ENCODE measurements around the gene GIPC2. TPM values are rescaled to one million over a fixed set of nuclear protein-coding genes. Genes with fewer than 3 reads are reported as not detected.
"Not testable (repeated sequence)": the region's sequence is repeated elsewhere in the genome, so short reads cannot be mapped to it uniquely, and the experiment has no call there.

The GIPC2 gene
- polyA plus RNA-seq, 12 donors, result 1.0 to 9.8 (median 1.6) TPM; not detected in 1

GRCh38 chr1:78064886-78065285 is 19.1 kb downstream of the GIPC2 start:
- not testable (repeated sequence) for DNase-seq

GRCh38 chr1:78068681-78069283 is 23.0 kb downstream of the GIPC2 start:
- DNase-seq, result no peak

- DNase-seq, result no peak
These were observed 24.0 kb downstream of the GIPC2 start for GRCh38 chr1:78069784-78070183.

- DNase-seq, result no peak
These were observed 24.4 kb downstream of the GIPC2 start for GRCh38 chr1:78070210-78070609.

- no peak for DNase-seq
These were observed 25.0 kb downstream of the GIPC2 start for GRCh38 chr1:78070758-78071157.

- no peak for DNase-seq
These were observed 25.9 kb downstream of the GIPC2 start for GRCh38 chr1:78071696-78072095.

- DNase-seq, result no peak
These were observed 26.4 kb downstream of the GIPC2 start for GRCh38 chr1:78072216-78072615.

GRCh38 chr1:78073441-78073840 is 27.7 kb downstream of the GIPC2 start:
- DNase-seq, result no peak

GRCh38 chr1:78075621-78076020 is 29.9 kb downstream of the GIPC2 start:
- DNase-seq, result no peak

GRCh38 chr1:78078358-78078757 is 32.6 kb downstream of the GIPC2 start:
- DNase-seq, result no peak

GRCh38 chr1:78079580-78079979 is 33.8 kb downstream of the GIPC2 start:
- DNase-seq, result no peak

- DNase-seq, result no peak
These were observed 35.0 kb downstream of the GIPC2 start for GRCh38 chr1:78080767-78081166.

GRCh38 chr1:78081980-78082860 is 36.5 kb downstream of the GIPC2 start:
- DNase-seq, result no peak

GRCh38 chr1:78084639-78085038 is 38.9 kb downstream of the GIPC2 start:
- not testable (repeated sequence) for DNase-seq

- DNase-seq, result no peak
These were observed 40.9 kb downstream of the GIPC2 start for GRCh38 chr1:78086697-78087096.

- no peak for DNase-seq
These were observed 42.2 kb downstream of the GIPC2 start for GRCh38 chr1:78088015-78088414.

GRCh38 chr1:78088486-78088885 is 42.7 kb downstream of the GIPC2 start:
- no peak for DNase-seq

GRCh38 chr1:78089010-78089409 is 43.2 kb downstream of the GIPC2 start:
- no peak for DNase-seq

GRCh38 chr1:78090472-78091133 is 44.8 kb downstream of the GIPC2 start:
- DNase-seq, result no peak

GRCh38 chr1:78091215-78091813 is 45.5 kb downstream of the GIPC2 start:
- DNase-seq, result no peak

- DNase-seq, result no peak
These were observed 46.1 kb downstream of the GIPC2 start for GRCh38 chr1:78091886-78092285.

GRCh38 chr1:78092643-78093042 is 46.9 kb downstream of the GIPC2 start:
- no peak for DNase-seq
